IPS-NIHi11 (cell line): ENCODE data around the gene CHRNG.
"Not testable (repeated sequence)": the region's sequence is repeated elsewhere in the genome, so short reads cannot be mapped to it uniquely, and the experiment has no call there.

Source experiments
- DNase-seq: peaks from one replicate; pipeline ENCODE4 v3.0.0; 2012; ENCODE audit warnings: mixed read lengths, low spot score

CHRNG gene

DNA sequence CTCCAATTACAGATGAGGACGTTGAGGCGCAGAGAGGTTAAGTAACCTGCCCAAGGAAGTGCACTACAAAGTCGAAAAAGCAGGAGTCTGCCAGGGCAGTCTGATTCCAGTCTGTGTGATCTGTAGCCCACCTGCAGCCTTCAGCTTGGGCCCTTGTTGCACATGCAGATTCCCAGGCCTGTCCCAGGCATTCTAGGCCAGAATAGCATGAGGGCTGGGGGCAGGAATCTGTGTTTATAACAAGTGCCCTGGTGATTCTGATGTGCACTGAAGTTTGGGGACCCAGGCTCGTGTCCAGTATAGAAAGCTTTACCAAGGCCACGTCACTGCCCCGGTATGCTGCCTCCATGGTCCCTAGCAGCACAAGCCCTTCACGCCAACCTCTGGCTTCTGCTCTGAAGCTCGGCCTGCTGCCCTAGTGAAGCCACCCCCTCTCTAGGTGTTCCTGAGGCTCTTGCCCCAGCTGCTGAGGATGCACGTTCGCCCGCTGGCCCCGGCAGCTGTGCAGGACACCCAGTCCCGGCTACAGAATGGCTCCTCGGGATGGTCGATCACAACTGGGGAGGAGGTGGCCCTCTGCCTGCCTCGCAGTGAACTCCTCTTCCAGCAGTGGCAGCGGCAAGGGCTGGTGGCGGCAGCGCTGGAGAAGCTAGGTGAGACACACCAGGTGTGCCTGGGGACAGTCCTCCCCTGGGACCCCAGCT lies 4.6 kb downstream of the CHRNG start:
- no peak for DNase-seq

DNA sequence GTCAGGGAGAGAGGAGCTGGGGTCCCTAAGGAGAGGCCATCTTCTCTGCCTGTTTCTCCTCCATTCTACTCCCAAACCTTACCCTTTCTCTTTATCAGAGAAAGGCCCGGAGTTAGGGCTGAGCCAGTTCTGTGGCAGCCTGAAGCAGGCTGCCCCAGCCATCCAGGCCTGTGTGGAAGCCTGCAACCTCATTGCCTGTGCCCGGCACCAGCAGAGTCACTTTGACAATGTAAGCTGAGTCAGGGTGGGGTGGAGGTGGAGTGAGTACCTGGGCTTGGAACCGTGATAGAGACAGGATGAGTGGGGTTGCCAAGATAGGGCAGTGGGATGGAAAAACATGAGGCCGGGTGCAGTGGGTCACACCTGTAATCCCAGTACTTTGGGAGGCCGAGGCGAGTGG lies 5.2 kb downstream of the CHRNG start:
- DNase-seq, result no peak

DNA sequence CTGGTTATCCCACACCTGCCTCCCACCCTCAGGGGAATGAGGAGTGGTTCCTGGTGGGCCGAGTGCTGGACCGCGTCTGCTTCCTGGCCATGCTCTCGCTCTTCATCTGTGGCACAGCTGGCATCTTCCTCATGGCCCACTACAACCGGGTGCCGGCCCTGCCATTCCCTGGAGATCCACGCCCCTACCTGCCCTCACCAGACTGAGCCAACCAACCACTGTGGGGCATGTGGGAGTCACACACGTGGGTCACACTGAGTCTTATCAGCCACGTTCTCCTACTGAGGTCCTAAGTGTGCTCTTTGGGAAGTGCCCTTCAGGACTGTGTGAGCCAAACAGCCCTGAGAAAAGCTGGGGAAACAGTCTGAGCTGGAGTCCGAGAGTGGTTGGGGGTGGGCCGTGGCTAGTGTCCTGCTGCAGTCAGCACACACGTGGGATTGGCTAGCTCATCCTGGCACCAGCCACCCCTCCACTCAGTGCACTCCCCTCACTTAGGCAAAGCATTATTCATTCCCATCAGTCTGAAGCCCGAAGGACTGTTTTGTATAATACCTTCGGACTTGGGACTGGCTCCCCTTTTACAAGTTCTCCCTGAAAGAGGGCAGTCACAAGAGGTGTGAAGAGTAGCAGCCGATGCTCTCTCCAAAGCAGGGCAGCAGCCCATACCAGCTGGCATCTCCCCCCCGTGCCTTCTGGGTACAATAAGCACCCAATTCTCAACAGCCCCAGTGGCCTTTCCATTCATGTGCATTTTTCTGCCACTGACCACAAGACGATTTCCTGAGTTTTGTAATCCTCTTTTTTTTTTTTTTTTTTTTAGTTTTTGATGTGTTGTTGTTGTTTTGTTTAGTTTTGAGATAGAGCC lies 6.3 kb downstream of the CHRNG start:
- DNase-seq, result no peak

DNA sequence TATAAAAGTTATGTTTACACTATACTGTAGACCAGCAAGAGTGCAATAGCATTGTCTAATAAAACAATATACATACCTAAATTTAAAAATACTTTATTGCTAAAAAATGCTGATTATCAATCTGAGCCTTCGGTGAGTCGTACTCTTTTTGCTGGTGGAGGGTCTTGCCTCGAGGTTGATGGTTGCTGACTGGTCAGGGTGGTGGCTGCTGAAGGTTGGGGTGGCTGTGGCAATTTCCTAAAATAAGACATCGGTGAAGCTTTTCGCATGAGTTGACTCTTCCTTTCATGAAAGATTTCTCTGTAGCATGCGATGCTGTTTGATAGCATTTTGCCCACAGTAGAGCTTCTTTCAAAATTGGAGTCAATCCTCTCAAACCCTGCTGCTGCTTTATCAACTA lies 8.5 kb downstream of the CHRNG start:
- no peak for DNase-seq

DNA sequence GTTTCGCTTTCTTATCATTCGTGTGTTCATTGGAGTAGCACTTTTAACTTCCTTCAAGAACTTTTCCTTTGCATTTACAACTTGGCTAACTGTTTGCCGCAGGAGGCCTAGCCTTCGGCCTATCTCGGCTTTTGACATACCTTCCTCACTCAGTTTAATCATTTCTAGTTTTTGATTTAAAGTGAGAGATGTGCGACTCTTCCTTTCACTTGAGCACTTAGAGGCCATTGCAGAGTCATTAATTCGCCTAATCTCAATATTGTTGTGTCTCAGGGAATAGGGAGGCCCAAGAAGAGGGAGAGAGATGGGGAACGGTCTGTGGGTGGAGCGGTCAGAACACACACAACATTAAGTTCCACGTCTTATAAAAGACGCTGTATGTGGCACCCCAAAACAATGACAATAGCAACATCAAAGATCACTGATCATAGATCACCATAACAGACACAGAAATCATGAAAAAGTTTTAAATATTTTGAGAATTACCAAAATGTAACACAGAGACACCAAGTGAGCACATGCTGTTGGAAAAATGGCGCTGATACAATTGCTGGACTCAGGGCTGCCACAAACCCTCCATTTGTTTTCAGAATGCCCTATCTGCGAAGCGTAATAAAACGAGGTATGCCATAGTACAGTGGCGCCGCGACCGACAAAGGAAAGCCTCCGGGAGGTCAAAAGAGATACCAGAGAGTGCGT lies 10.3 kb downstream of the CHRNG start:
- DNase-seq, result no peak

DNA sequence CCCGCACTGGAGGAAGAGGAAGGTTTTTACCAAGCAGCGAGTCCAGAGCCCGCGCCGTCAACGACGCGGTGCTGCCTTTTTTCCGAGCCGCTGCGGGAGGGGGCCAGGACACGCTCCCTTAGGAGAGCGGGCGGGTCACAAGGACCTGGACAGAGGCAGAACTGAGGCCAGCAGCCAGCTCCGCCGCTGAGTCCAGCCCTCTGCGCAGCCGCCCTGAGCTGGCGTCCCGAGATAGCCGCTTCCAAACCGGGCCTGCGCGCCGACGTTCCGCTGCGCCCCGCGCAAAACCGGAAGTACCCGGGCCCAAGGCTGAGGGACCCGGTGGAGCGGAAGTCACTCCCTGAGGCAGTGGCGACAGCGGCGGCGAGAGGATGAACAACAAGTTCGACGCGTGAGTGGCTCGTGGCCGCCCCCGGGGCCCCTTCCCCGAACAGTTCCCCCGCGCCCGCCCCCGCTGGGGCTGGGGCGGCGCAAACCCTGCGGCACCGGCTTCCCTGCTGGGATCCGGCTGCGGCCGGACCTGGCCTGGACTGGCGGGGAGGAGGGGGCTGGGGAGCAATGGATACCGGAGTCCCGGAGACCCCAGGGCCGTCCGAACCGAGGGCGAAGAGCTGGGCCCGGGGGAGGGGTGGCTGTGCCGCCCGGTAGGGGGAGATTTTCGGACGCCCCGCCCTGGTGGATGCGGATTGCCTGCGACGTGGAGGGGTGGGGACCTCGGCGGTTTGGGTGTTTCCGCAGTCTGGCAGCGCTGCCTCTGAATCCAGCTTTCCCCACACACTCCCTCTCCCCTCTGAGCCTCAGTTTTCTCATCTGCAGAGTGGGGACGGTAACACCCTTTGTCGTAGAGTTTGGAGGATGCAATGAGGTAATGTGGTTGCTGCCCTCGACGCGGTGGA lies 11.1 kb downstream of the CHRNG start, which contains the start of the genes EIF4E2 and TIGD1:
EIF4E2 (plus strand) TSS at position 336 of the 896 bp plus-strand sequence; CDS start at position 372, 36 bp downstream.
TIGD1 (minus strand) TSS at position 204 of the 896 bp plus-strand sequence. CDS start 675 bp downstream, outside the sequence.
- DNase-seq, result peak; percentile 100

DNA sequence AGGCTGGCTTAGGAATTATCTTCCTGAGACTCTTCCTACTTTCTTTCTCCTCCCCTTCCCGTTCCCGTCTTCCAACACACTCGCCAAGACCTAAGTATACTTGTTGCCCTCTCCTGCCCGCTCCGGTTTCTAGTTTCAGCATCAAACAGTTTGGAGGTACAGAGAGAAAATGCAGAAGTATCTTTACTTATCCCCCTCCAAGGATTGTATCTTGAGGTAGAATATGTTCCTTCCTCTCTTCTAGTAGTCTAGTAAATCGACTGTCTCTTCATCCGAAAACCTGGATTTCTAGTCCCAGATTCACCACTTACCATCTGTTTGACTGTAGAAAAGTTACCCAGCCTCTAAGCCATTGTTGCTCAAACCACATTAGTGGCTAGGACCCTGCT lies 11.8 kb downstream of the CHRNG start:
- no peak for DNase-seq

DNA sequence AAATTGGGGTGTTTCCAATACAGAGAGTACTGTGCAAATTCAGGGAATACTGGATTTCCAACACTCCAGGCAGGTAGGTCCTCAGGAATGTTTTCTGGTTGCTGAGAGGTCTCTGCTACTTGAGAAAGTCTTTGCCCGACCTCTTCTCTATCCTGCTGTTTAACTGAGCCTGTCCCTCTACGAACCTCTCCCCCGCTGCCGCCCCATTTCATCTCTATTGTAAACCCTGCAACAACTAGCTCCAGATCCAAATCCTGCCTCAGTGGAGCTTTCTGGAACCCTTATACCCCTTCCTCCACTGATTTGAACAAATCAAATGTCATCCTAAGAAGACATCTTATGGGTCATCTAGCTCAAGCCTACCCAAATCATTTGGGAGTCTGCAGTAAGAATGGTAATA lies 12.3 kb downstream of the CHRNG start:
- no peak for DNase-seq

DNA sequence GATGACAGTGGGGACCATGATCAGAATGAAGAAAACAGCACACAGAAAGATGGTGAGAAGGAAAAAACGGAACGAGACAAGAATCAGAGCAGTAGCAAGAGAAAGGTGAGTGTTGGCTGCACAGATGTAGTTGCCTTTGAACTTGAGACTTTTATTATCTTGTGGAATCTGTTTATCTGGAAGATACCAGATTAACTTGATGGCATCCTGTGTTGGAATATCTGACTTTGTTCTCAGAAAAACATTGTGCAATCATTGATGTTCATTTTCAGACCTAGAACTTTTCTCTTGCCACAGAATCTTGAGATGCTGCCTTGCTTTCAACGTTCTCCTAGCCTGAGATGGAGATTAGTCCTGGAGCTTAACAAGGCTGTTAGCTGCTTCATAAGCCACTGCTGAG lies 16.9 kb downstream of the CHRNG start:
- no peak for DNase-seq

DNA sequence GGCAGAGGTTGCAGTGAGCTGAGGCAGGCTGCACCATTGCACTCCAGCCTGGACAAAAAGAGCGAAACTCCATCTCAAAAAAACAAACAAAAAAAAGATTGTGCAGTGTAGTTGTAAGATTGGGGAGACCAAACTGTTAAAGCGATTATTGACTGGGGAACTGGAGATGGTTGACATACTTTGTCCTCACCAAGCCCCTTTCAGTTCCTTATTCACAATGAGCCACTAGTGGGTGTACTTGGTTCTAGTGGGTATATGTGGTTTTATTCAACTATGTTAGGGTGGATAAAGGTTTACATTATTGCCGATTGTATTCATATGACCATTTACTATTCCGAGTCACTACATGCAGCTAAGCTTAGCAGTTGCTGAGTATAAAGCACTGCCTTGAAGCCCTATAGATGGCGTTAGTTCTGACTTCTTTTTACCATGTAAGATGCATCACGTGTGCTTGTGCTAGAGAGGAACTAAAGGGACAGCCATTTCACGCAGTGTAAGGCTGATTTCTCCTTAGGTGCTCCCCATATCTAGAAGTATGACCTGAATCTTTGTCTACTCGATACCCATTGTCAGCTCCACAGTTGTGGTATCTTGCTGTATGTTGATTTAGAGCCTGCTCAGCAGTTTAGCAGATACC lies 23.1 kb downstream of the CHRNG start:
- DNase-seq, result no peak

DNA sequence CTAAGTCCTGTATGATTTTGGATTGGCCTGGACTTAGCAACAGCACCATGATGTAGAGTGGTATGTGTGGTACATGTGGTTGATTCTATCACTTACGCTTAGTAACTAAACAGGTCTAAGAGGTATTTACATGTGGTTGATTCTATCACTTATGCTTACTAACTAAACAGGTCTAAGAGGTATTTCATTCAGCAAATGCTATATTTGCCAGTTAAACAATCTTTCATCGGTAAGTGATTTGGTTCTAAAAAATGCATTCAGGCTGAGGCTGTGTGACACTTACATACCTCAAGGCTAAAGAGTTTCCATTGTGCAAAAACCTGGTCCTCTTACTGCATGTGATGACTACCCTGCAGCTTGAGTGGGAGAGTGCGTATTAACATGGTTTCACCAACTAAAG lies 24.1 kb downstream of the CHRNG start:
- DNase-seq, result no peak

DNA sequence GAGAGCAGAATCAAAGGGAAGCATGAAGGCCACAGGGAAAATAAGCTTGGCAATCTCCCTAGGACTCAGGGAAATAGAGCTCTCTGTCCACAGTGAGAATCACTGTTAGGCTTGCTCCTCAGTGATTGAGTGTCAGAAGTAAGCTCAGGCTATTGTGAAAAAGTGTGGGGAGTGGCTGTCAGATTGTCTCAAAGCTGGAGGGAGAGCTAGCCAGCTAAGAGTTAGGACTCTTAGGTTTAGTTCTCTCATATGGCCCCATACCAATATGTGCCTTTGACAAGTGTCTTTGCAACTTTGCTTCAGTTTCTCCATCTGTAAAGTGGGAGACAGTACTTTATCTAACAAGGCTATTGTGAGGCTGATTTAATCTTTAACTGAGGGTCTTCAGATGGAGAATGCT lies 28.2 kb downstream of the CHRNG start:
- DNase-seq, result no peak

DNA sequence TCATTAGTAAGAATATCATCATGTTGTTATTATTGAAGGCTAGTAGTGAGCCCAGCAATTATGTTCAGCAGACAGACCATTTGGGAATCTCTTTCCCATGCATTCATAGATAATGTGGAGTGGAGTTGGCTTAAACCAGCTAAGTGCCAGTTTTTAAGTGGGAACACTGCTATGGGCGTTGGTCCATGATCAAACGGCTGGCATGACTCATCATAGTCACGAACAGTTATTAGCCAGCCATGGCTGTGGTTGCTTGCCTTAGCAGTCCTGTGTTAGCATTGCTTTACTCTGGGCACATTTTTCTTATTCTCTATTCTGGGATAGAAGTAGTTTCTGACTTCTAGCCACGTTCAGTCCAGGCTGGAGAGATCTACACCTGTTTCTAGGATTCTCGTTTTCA lies 28.7 kb downstream of the CHRNG start:
- DNase-seq, result no peak

DNA sequence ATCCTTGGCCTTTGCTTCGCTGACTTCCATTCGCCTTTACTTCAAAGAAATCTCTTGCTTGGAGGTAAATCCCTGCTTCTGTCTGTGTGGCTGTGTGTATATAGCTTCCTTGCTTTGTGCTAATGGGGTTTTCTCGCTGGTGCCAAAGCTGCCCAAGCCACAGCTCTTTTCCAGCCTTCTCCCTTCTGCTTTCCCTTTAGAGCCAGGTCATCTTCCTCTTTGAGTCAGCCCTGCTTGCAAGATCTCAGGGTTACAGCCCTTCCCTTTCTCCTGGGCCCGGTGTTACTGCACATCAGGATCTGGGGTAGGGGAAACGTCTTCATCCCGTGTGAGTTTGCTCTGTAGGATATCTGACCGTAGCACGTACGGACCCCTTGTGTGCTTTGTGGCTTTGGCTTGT lies 30.0 kb downstream of the CHRNG start:
- DNase-seq, result no peak

DNA sequence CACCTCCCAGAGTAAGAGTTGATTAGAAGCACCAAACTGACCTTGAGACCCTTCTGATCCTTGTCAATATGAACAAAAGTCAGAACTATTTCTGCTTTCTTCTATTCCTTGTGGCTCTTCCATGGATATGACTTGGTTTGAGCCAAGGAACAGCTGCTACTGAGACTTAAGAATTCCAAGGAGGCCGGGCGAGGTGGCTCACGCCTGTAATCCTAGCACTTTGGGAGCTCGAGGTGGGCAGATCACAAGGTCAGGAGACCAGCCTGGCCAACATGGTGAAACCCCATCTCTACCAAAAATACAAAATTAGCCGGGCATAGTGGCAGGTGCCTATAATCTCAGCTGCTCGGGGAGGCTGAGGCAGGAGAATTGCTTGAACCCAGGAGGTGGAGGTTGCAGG lies 31.0 kb downstream of the CHRNG start:
- not testable (repeated sequence) for DNase-seq

DNA sequence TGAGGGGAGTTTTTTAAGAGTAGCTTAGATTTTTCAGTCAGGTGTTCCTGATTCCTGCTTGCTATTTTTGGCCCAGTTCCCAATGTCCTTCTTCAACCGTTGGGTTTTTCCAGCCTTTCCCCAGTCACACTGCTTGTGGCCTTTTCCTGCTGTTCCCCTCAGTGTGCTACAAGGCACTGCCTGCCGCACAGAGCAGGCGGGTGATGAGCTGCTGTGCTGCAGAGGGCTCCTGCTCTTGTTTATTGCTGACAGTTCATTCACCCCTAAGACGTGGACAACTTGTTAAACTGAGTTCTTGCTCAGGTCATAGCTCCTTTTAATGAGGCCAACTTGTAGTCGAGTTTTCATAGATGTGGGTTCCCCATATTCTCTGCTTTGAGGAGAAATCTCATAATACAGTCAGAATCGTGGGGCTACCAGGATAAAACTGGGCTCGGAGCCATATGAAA lies 31.6 kb downstream of the CHRNG start:
- no peak for DNase-seq

DNA sequence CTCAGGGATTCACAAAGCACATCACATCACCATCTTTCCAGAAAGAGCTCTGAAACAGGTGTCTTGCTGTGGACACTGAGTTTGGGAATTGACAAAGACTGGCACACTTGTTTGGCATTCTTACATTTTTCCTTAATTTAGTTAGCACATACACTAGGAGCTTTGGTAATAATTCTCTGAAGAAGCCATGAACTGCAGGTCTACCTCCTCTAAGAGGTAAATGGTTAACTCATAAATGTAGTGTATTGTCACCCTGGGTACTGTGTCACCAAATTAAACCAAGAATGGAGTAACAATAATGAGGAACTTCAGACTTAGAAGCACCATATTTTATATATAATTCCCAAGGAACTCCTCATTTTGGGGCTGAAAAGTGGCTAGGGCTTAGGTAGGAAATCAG lies 33.5 kb downstream of the CHRNG start:
- DNase-seq, result no peak

DNA sequence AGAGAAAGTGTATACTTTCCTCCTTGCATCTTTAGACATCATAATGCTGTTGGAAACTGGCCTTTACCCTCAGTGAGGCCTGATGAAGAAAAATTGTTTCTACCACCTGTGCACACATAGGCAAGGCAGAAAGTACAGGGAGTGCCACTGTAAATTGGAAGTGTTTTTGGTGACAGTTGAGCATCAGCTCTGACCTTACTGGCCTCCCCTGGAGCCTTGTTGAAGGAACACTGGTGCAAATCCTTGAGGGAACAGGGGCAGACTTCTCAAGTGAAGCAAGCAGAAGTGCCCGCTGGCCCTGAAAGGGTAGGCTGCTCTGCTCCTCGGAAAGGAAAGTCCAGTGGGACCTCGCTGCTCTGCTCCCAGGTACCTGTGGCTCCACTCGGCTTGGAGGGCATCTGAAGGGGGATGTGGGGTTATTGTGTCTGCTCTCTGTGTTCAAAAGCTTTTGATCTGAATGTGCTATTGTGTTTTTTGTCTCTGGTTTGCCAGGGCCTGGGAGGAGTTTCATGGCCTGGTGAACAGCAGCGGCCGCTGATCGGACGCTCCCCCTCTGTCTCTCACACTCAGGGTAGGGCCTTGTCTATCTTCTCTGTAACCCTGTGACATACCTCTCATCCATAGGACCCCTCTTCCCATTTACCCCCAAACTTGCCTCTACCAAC lies 34.4 kb downstream of the CHRNG start:
- DNase-seq, result no peak

DNA sequence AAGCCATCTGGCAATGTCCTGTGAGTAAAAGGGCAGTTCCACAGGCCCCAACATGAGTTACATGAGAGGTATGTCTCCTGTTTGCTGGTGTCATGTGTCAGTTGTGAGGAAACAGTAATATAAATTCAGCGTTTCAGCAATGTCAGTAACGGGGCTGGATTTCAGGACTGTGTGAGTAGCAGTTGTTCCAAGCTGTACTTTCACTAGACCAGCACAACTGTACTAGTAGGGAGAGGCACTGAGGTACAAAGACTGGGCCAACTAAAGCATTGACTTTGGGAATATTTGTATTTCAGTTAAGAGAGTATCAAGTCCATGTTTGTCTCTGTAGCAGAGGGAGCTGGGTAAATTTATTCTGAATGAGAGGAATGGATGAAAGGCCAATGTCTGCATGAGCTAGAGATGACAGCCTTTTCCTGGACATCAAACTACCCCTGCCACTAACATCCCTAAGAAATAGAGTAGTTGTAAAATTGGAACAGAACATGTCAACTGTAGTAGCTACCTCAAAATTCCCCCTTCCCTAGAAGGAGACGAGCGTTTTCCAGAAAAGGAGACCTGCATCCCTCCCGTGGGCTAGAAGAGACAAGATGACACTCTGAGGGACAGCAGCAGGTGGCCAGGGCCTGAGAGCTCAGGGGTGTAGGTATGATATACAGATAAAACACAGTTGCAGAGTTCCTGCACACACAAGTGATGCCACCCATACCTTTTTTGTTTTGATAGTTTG lies 35.3 kb downstream of the CHRNG start:
- no peak for DNase-seq

DNA sequence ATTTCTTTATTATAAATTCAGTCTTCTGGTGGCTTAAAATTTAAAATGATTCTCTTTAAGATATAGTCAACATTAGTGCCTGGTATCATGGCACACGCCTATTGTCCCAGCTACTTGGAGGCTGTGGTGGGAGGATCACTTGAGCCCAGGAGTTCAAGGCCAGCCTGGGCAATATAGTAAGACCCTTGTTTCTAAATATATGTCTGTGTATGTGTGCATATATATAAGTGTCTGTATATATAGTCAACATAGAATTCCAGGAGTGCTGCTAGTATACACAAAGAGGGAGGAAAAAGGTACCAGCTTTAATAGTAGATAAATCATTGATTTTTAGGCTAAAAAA lies 35.9 kb downstream of the CHRNG start:
- DNase-seq, result no peak
